Right ventricle myocardium inferior (tissue), 1 donor: ENCODE data around the gene MAST2. TPM values are rescaled to one million over a fixed set of nuclear protein-coding genes. Genes with fewer than 3 reads are reported as not detected.
A peak's percentile ranks its signal among the peaks of the same experiment; 100 is the strongest.

Experiments used
- ATAC-seq: fragments of 200-7000 bp; cut with Tn5 transposase; one replicate; pipeline ENCODE4 v1.9.1; 2020; ENCODE audit warnings: mild to moderate bottlenecking, moderate library complexity
- DNase-seq: peaks from one replicate; pipeline ENCODE4 v3.0.0; 2021; ENCODE audit errors: missing footprints
- intact Hi-C: fragments of 100-400 bp; cut with DNase I; formaldehyde crosslinking; loops from one replicate; pipeline ENCODE4 v1.11.0; 2022
- total RNA-seq: library from RNA; stranded (reverse); fragmentation: NEBNext Ultra II Directional; extraction: Animal tissue kit (Norgen Biotek cat#: 25700); gene quantifications from one replicate; pipeline ENCODE4 v1.2.1, GENCODE V29; 2021
- donor health status: DM: no; HTN: yes; CAD: no; lungs with severe emphysema.

The MAST2 gene
- total RNA-seq, 1 donor from 2014 or later, result 100 TPM

- ATAC-seq (no peak), DNase-seq (no peak)
- intact Hi-C loops, result no loop called here
These were observed 254.4 kb downstream of the MAST2 start for GRCh38 chr1:46057781-46058180.

- no peak for ATAC-seq
These were observed 255.5 kb downstream of the MAST2 start for GRCh38 chr1:46058936-46059335.

GRCh38 chr1:46061146-46061545 is 257.7 kb downstream of the MAST2 start:
- ATAC-seq (no peak), DNase-seq (no peak)
- intact Hi-C loops, result no loop called here

More at GRCh38 chr1:46058936-46059335, 255.5 kb downstream of the MAST2 start:
- no peak for DNase-seq
- intact Hi-C loops, result no loop called here

GRCh38 chr1:46062651-46063319 is 259.4 kb downstream of the MAST2 start:
- DNase-seq, result no peak
- intact Hi-C loops, result no loop called here
- ATAC-seq, result no peak

- intact Hi-C loops, result no loop called here
- DNase-seq (no peak), ATAC-seq (no peak)
These were observed 261.3 kb downstream of the MAST2 start for GRCh38 chr1:46064708-46065107.

GRCh38 chr1:46065405-46065804 is 262.0 kb downstream of the MAST2 start:
- intact Hi-C loops, result no loop called here
- no peak for DNase-seq
- ATAC-seq, result no peak

- no peak for ATAC-seq
- DNase-seq, result no peak
- intact Hi-C loops, result no loop called here
These were observed 264.2 kb downstream of the MAST2 start for GRCh38 chr1:46067652-46068051.

GRCh38 chr1:46068525-46068924 is 265.1 kb downstream of the MAST2 start:
- intact Hi-C loops, result no loop called here
- ATAC-seq (no peak), DNase-seq (no peak)

GRCh38 chr1:46070164-46070814 is 266.9 kb downstream of the MAST2 start:
- DNase-seq (no peak), ATAC-seq (peak; percentile 39)
- intact Hi-C loops, result no loop called here

GRCh38 chr1:46072975-46073374 is 269.6 kb downstream of the MAST2 start:
- ATAC-seq (no peak), DNase-seq (no peak)
- intact Hi-C loops, result no loop called here

GRCh38 chr1:46076343-46076742 is 272.9 kb downstream of the MAST2 start:
- DNase-seq, result no peak
- intact Hi-C loops, result no loop called here
- no peak for ATAC-seq

GRCh38 chr1:46077644-46078043 is 274.2 kb downstream of the MAST2 start:
- DNase-seq (no peak), ATAC-seq (no peak)
- intact Hi-C loops, result no loop called here

- intact Hi-C loops, result no loop called here
- DNase-seq (no peak), ATAC-seq (no peak)
These were observed 276.8 kb downstream of the MAST2 start for GRCh38 chr1:46080257-46080656.

- intact Hi-C loops, result no loop called here
- DNase-seq (no peak), ATAC-seq (no peak)
These were observed 277.8 kb downstream of the MAST2 start for GRCh38 chr1:46081206-46081605.

GRCh38 chr1:46081619-46082018 is 278.2 kb downstream of the MAST2 start:
- intact Hi-C loops, result no loop called here
- peak; percentile 23 for ATAC-seq

GRCh38 chr1:46083579-46083978 is 280.2 kb downstream of the MAST2 start:
- intact Hi-C loops, result no loop called here
- no peak for DNase-seq
- no peak for ATAC-seq

More at GRCh38 chr1:46081619-46082018, 278.2 kb downstream of the MAST2 start:
- DNase-seq, result no peak

- ATAC-seq, result no peak
- DNase-seq, result no peak
- intact Hi-C loops, result no loop called here
These were observed 281.4 kb downstream of the MAST2 start for GRCh38 chr1:46084553-46085451.
